Right atrium auricular region (tissue), 2 donors: ENCODE results near the gene CYP39A1. TPM values are rescaled to one million over a fixed set of nuclear protein-coding genes. Genes with fewer than 3 reads are reported as not detected.

Experiments used
- DNase-seq: peaks from one replicate; pipeline ENCODE4 v3.0.0-alpha.2; 2019; ENCODE audit warnings: low spot score
- H3K27ac ChIP-seq, 2 donors: fragments of 200-600 bp; sonication (generic); 1 replicate in 1 of 2; 2 replicates in 1 of 2; pipeline ENCODE4 v1.5.1; 2016 to 2019
- H3K27me3 ChIP-seq, 2 donors: fragments of 200-600 bp; sonication (generic); one replicate each; pipeline versions ENCODE4 v1.5.1 to v1.6.0; 2017 to 2019
- H3K36me3 ChIP-seq: fragments of 200-600 bp; sonication (generic); one replicate; pipeline ENCODE4 v1.5.1; 2016
- H3K4me1 ChIP-seq, 2 donors: fragments of 200-600 bp; sonication (generic); one replicate each; pipeline versions ENCODE4 v1.5.1 to v1.6.0; 2017 to 2019
- H3K4me3 ChIP-seq, 2 donors: fragments of 200-600 bp; sonication (generic); 1 replicate in 1 of 2; 2 replicates in 1 of 2; pipeline ENCODE4 v1.5.1; 2017 to 2019; ENCODE audit warnings: mild to moderate bottlenecking in 1 of 2, moderate library complexity in 1 of 2
- H3K9me3 ChIP-seq, 2 donors: fragments of 200-600 bp; sonication (generic); one replicate each; pipeline ENCODE4 v1.5.1; 2019
- total RNA-seq, 2 donors: library from RNA; depleted of rRNA; stranded (reverse); fragments of >200 nt; gene quantifications; one replicate each; pipeline ENCODE4 v1.1.0, GENCODE V29; 2016
- TF ChIP-seq, protein P1 (sequence below), 2 donors: fragments of 200-600 bp; sonication (generic); IDR thresholded peaks; one replicate each; pipeline ENCODE4 v1.5.1; 2019; ENCODE audit warnings: antibody characterized with exemption in 2 of 2

Gene CYP39A1
- total RNA-seq, 2 donors from 2014 or later, result 6.3 to 7.0 TPM

DNA sequence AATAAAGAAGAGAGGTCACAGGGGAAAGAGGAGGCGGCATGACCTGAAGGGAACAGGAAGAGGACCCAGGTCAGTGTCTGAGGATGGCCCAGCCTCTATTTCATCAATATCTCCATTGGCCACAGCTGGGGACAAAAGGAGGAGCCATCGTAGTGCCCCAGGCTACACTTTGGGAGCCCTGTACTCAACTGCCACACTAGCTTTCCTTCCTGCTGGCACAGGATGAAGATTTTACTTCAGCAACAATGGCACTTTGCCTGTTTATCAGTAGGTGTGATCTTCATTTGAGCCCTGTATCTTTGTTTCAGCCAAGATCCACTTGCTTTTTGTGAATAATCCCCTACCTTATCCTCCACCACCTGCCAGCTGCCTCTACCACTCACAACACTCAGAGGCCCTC, 126.0 kb downstream of the CYP39A1 start:
- Histone ChIP-seq H3K4me3 (no peak overlapping the region), H3K27me3 (no peaks in the 10 kb centered on the region), H3K9me3 (no peaks in the 10 kb centered on the region), H3K27ac (no peak overlapping the region), H3K36me3 (no peaks in the 10 kb centered on the region), H3K4me1 (peaks cover 0 to 7% of the 10 kb centered on the region in 2 donors)
- TF ChIP-seq, protein P1, sequence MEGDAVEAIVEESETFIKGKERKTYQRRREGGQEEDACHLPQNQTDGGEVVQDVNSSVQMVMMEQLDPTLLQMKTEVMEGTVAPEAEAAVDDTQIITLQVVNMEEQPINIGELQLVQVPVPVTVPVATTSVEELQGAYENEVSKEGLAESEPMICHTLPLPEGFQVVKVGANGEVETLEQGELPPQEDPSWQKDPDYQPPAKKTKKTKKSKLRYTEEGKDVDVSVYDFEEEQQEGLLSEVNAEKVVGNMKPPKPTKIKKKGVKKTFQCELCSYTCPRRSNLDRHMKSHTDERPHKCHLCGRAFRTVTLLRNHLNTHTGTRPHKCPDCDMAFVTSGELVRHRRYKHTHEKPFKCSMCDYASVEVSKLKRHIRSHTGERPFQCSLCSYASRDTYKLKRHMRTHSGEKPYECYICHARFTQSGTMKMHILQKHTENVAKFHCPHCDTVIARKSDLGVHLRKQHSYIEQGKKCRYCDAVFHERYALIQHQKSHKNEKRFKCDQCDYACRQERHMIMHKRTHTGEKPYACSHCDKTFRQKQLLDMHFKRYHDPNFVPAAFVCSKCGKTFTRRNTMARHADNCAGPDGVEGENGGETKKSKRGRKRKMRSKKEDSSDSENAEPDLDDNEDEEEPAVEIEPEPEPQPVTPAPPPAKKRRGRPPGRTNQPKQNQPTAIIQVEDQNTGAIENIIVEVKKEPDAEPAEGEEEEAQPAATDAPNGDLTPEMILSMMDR (IDR thresholded peaks at IDR 0.05), result no peak
- no peak for DNase-seq

DNA sequence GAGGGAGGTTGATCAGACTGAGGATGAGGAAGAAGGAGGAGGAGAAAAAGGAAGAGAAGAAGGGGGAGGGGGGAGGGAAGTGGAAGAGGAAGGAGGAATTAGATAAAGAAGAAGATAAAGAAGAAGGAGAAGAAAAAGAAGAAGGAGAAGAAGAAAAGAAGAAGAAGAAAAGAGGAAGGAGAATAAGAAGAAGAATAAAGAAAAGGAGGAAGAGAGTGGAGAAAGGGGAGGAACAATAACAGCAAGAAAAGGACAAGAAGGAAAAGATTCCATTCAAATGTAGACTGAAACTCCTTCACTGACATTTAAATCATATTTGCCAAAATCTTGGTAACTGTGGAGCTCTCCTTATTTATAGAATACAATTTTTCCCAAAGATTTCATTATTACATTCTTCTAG, 127.0 kb downstream of the CYP39A1 start:
- peaks cover 0 to 7% of the 10 kb centered on the region in 2 donors for H3K4me1 ChIP-seq
- TF ChIP-seq, protein P1 (IDR thresholded peaks at IDR 0.05), result no peak
- no peak overlapping the region for H3K27ac ChIP-seq
- H3K36me3 ChIP-seq, result no peaks in the 10 kb centered on the region
- no peak overlapping the region for H3K4me3 ChIP-seq
- DNase-seq, result no peak
- H3K9me3 ChIP-seq, result no peaks in the 10 kb centered on the region
- no peaks in the 10 kb centered on the region for H3K27me3 ChIP-seq

DNA sequence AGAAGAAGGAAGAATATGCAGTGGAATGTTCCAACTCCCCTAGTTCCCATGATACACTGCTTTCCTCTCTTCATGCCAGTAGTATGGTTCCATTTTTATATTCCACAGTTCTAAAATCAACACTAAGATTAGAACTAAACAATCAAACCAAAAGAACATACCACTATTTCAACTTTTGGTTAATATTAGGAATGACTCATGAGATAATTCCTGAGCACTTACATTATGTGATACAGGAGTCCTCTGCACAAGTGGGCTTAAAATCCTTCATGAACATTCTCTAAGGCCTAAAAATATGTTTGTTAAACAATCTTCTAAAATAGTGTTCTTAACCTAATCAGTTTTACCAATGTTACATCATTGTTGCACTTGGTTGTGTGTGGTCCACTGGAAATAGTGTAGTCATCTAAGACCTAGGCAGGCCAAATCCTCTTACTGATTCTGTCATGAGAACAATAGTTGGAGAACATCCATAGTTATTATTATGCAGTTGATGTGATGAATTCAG, 131.1 kb downstream of the CYP39A1 start:
- no peaks in the 10 kb centered on the region for H3K9me3 ChIP-seq
- H3K4me3 ChIP-seq, result no peak overlapping the region
- H3K36me3 ChIP-seq, result no peaks in the 10 kb centered on the region
- DNase-seq, result no peak
- TF ChIP-seq, protein P1 (IDR thresholded peaks at IDR 0.05), result no peak
- peak overlapping the region; percentile 2 to 54 for H3K27ac ChIP-seq
- peaks cover 0 to 12% of the 10 kb centered on the region in 2 donors for H3K4me1 ChIP-seq
- H3K27me3 ChIP-seq, result no peaks in the 10 kb centered on the region

DNA sequence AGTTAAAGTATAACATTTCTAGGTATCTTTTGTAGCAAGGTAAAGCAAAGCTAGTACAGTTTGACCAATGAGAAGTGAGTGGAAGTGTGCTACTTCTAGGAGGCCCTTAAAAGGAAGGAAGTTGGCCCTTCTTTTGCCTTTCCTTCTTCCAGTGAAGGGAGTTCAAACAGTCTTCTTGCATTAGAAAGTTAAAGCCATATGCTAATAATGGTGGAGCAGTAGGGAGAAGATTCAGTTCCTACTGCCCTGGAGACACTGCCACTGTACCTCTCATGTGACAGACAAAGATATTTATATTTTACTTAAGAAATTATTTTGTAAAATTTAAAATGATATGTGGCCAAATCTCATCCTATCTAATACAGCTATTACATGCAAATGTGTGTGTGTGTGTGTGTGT, 135.4 kb downstream of the CYP39A1 start:
- no peak for DNase-seq
- Histone ChIP-seq H3K27ac (peak overlapping the region in 1 of 2 donors; percentile 79), H3K36me3 (no peaks in the 10 kb centered on the region), H3K9me3 (no peaks in the 10 kb centered on the region), H3K27me3 (no peaks in the 10 kb centered on the region), H3K4me3 (no peak overlapping the region), H3K4me1 (peaks cover 0 to 23% of the 10 kb centered on the region in 2 donors)
- TF ChIP-seq, protein P1 (IDR thresholded peaks at IDR 0.05), result no peak

DNA sequence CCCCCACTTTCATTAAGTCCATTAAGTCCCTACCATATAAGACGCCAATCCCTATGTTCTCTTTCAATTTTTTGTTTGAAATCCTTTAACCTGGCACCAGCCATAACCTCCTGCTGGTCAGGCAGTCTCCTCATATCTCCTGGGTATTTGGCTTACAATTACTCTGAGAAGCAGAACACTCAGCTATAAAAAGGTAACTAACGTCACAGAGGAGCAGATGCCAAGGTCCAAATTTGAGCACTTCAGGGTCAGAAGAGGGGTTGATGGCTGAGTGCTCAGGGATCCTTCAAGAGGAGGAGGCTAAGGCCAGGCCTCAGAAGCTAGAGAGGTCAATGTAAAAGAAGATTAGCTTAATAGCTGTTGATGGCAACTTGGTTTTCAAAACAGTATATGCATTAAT, 139.1 kb downstream of the CYP39A1 start:
- H3K27ac ChIP-seq, result peak overlapping the region; percentile 60 to 89
- H3K36me3 ChIP-seq, result no peaks in the 10 kb centered on the region
- H3K9me3 ChIP-seq, result no peaks in the 10 kb centered on the region
- H3K4me3 ChIP-seq, result no peak overlapping the region
- H3K4me1 ChIP-seq, result peaks cover 0 to 54% of the 10 kb centered on the region in 2 donors
- H3K27me3 ChIP-seq, result no peaks in the 10 kb centered on the region
- TF ChIP-seq, protein P1 (IDR thresholded peaks at IDR 0.05), result no peak
- DNase-seq, result no peak

DNA sequence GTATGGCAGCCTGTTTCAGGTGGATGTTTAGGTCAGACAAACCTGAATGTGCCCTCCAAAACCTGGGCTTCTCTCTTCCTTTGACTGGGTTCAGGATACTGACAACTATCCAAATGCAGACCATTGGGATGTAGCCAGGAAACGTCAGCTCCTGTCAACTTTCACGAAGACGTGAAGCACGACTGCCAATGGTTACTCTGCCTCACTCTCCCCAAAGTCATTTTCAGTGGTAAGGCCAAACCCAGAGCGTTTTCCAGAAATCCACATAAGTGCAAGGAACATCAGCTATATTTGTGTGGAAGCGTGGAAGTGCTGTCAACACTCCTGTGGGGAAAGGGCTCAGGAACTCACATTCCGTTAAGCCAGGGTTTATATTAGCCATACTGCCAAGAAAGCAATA, 141.3 kb downstream of the CYP39A1 start:
- H3K4me3 ChIP-seq, result no peak overlapping the region
- H3K9me3 ChIP-seq, result no peaks in the 10 kb centered on the region
- peaks cover 0 to 68% of the 10 kb centered on the region in 2 donors for H3K4me1 ChIP-seq
- no peak for DNase-seq
- TF ChIP-seq, protein P1 (IDR thresholded peaks at IDR 0.05), result no peak
- H3K27ac ChIP-seq, result peak overlapping the region; percentile 60 to 89
- H3K27me3 ChIP-seq, result no peaks in the 10 kb centered on the region
- no peaks in the 10 kb centered on the region for H3K36me3 ChIP-seq
